SU-DHL-6 (cell line): ENCODE data around the gene FOXC2.

Experiments
- CTCF ChIP-seq: fragments of 200-600 bp; sonication (generic); IDR thresholded peaks from one replicate; pipeline ENCODE4 v1.5.1; 2017; ENCODE audit warnings: antibody characterized with exemption, mild to moderate bottlenecking, low read length, moderate library complexity; ENCODE audit not compliant: insufficient read depth, poor library complexity, severe bottlenecking
- EZH2phosphoT487 ChIP-seq: fragments of 200-600 bp; sonication (generic), shearing (Covaris generic); conservative IDR thresholded peaks from 2 replicates; pipeline ENCODE4 v1.6.1; 2018; ENCODE audit warnings: mild to moderate bottlenecking, antibody characterized with exemption, low read length, moderate library complexity, mixed read lengths

GRCh38 chr16:86605950-86606349, 39.3 kb downstream of the FOXC2 start:
- TF ChIP-seq CTCF, result no peak
- TF ChIP-seq EZH2phosphoT487, result no peak
